SK-N-SH (cell line): ENCODE results near the gene TRIM73.
"Not testable (repeated sequence)": the region's sequence is repeated elsewhere in the genome, so short reads cannot be mapped to it uniquely, and the experiment has no call there.

ENCODE experiments used
- CTCF ChIP-seq: fragments of 200-600 bp; sonication (generic); IDR thresholded peaks from 2 replicates; pipeline ENCODE4 v1.6.1; 2017; ENCODE audit warnings: antibody characterized with exemption, mild to moderate bottlenecking, moderate library complexity
- EP300 ChIP-seq, 2 experiments: IDR thresholded peaks; 2 replicates each; pipeline versions ENCODE4 v1.4.0 to v1.6.1; 2012; ENCODE audit warnings: borderline replicate concordance in 1 of 2, low read depth in 1 of 2, low read length in 1 of 2
- GATA2 ChIP-seq: sonication (generic); formaldehyde crosslinking; IDR thresholded peaks from 2 replicates; pipeline ENCODE4 v1.5.0; 2020; ENCODE audit warnings: mild to moderate bottlenecking, missing genetic modification reagents

GRCh38 chr7:75404663-75405062, 9.2 kb downstream of the TRIM73 start:
- TF ChIP-seq EP300 (IDR thresholded peaks at IDR 0.05; ENCODE audit: borderline replicate concordance in 1 of 2, low read depth in 1 of 2, low read length in 1 of 2); CTCF; GATA2 (CRISPR knock-in tag): not testable (repeated sequence)
